ENCODE measurements around the gene CACNA1B. TPM values are rescaled to one million over a fixed set of nuclear protein-coding genes. Genes with fewer than 3 reads are reported as not detected.

Gene CACNA1B
- total RNA-seq, 2 experiments from 2014 or later: 0.05 TPM

GRCh38 chr9:138115506-138115905, 237.9 kb downstream of the CACNA1B start:
- H3K9me3 Mint-ChIP-seq: no peaks in the 10 kb centered on the region
- no peaks in the 10 kb centered on the region for H3K4me1 Mint-ChIP-seq (ENCODE audit: low read depth)
- H3K27ac Mint-ChIP-seq: no peak overlapping the region
- intact Hi-C loops (cut with micrococcal nuclease): no loop called here
- no peak overlapping the region for H3K4me3 Mint-ChIP-seq
- H3K36me3 Mint-ChIP-seq (ENCODE audit: low read depth): no peaks in the 10 kb centered on the region
- DNase-seq: no peak
- CTCF ChIA-PET: no interaction called here
- H3K27me3 Mint-ChIP-seq (ENCODE audit: low read depth): peaks cover 4% of the 10 kb centered on the region

- intact Hi-C loops (cut with micrococcal nuclease): no loop called here
- Mint-ChIP-seq H3K36me3 (ENCODE audit: low read depth) (no peaks in the 10 kb centered on the region), H3K27ac (no peak overlapping the region), H3K27me3 (ENCODE audit: low read depth) (peaks cover 4% of the 10 kb centered on the region), H3K4me1 (ENCODE audit: low read depth) (no peaks in the 10 kb centered on the region), H3K9me3 (no peaks in the 10 kb centered on the region), H3K4me3 (no peak overlapping the region)
- no peak for DNase-seq
- CTCF ChIA-PET: no interaction called here
These were observed 238.9 kb downstream of the CACNA1B start for GRCh38 chr9:138116521-138116920.

- Mint-ChIP-seq H3K4me1 (ENCODE audit: low read depth) (no peaks in the 10 kb centered on the region), H3K36me3 (ENCODE audit: low read depth) (no peaks in the 10 kb centered on the region), H3K4me3 (no peak overlapping the region), H3K27me3 (ENCODE audit: low read depth) (peaks cover 4% of the 10 kb centered on the region), H3K27ac (no peak overlapping the region), H3K9me3 (no peaks in the 10 kb centered on the region)
- intact Hi-C loops (cut with micrococcal nuclease): no loop called here
- CTCF ChIA-PET: no interaction called here
- DNase-seq: no peak
These were observed 239.6 kb downstream of the CACNA1B start for GRCh38 chr9:138117101-138117750.

DNA sequence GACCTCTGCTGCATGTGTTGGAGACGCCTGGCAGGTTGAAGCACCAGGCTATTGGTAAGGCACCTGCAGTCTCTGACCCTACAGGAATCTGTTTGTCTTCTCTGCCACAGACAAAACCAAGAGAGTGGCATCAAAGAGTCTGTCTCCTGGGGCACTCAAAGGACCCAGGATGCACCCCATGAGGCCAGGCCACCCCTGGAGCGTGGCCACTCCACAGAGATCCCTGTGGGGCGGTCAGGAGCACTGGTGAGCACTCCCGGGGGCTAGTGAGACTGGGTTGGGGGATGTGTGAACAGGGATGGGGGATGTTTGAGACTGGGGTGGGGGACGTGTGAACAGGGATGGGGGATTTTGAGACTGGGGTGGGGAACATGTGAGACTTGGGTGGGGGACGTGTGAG, 240.3 kb downstream of the CACNA1B start:
- H3K9me3 Mint-ChIP-seq: no peaks in the 10 kb centered on the region
- no peak for DNase-seq
- no peaks in the 10 kb centered on the region for H3K36me3 Mint-ChIP-seq (ENCODE audit: low read depth)
- CTCF ChIA-PET: no interaction called here
- no peak overlapping the region for H3K27ac Mint-ChIP-seq
- no peaks in the 10 kb centered on the region for H3K4me1 Mint-ChIP-seq (ENCODE audit: low read depth)
- intact Hi-C loops (cut with micrococcal nuclease): no loop called here
- peaks cover 4% of the 10 kb centered on the region for H3K27me3 Mint-ChIP-seq (ENCODE audit: low read depth)
- no peak overlapping the region for H3K4me3 Mint-ChIP-seq

- DNase-seq: no peak
- no peaks in the 10 kb centered on the region for H3K9me3 Mint-ChIP-seq
- CTCF ChIA-PET: no interaction called here
- no peak overlapping the region for H3K4me3 Mint-ChIP-seq
- no peaks in the 10 kb centered on the region for H3K4me1 Mint-ChIP-seq (ENCODE audit: low read depth)
- H3K27ac Mint-ChIP-seq: no peak overlapping the region
- H3K27me3 Mint-ChIP-seq (ENCODE audit: low read depth): no peaks in the 10 kb centered on the region
- H3K36me3 Mint-ChIP-seq (ENCODE audit: low read depth): no peaks in the 10 kb centered on the region
- intact Hi-C loops (cut with micrococcal nuclease): no loop called here
These were observed 241.1 kb downstream of the CACNA1B start for GRCh38 chr9:138118601-138119071.

DNA sequence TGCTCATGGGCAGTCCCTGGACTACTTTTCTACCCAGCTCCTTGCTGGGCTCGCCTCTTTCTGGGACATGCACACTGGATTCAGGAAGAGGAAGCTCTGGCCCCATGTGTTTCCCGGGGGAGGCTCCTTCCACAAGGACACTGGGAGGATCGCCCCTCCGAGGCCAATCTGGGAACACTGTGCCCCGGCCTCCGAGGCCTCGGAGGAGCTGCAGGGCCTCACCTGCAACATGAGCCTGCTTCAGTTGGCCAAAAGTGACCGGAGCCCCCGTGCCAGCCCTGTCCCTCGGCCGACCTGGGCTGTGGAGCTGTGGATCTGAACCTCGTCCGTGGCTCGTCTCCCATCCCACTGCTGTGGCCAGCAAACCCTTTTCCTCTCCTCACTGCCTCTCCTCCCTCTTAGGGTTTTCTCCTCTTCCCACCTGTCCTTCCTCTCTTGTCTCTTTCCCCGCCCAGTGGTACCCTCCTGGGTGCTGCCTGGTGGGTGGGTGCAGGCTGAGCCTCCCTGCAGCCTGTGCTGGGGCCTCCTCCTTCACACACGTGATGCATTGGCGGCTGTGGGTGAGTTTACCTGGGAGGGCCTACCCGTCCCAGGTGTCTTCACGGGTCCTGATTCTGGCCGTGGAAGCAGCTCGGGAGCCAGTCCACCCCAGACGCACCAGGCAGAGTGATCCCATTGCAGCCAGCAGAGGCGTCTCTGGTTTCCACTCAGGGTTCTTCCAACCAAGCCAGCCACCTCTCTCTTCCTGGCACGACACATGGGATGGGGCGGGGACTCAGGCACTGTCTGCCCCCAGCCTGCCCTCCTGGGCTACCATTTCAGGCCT, 241.8 kb downstream of the CACNA1B start:
- Mint-ChIP-seq H3K9me3 (no peaks in the 10 kb centered on the region), H3K27me3 (ENCODE audit: low read depth) (no peaks in the 10 kb centered on the region), H3K4me3 (no peak overlapping the region), H3K36me3 (ENCODE audit: low read depth) (no peaks in the 10 kb centered on the region), H3K27ac (no peak overlapping the region), H3K4me1 (ENCODE audit: low read depth) (no peaks in the 10 kb centered on the region)
- CTCF ChIA-PET: no interaction called here
- intact Hi-C loops (cut with micrococcal nuclease): no loop called here
- no peak for DNase-seq

GRCh38 chr9:138120072-138120471, 242.5 kb downstream of the CACNA1B start:
- CTCF ChIA-PET: no interaction called here
- Mint-ChIP-seq H3K36me3 (ENCODE audit: low read depth) (no peaks in the 10 kb centered on the region), H3K4me1 (ENCODE audit: low read depth) (no peaks in the 10 kb centered on the region), H3K27ac (no peak overlapping the region), H3K27me3 (ENCODE audit: low read depth) (no peaks in the 10 kb centered on the region), H3K4me3 (no peak overlapping the region), H3K9me3 (no peaks in the 10 kb centered on the region)
- intact Hi-C loops (cut with micrococcal nuclease): no loop called here
- no peak for DNase-seq

DNA sequence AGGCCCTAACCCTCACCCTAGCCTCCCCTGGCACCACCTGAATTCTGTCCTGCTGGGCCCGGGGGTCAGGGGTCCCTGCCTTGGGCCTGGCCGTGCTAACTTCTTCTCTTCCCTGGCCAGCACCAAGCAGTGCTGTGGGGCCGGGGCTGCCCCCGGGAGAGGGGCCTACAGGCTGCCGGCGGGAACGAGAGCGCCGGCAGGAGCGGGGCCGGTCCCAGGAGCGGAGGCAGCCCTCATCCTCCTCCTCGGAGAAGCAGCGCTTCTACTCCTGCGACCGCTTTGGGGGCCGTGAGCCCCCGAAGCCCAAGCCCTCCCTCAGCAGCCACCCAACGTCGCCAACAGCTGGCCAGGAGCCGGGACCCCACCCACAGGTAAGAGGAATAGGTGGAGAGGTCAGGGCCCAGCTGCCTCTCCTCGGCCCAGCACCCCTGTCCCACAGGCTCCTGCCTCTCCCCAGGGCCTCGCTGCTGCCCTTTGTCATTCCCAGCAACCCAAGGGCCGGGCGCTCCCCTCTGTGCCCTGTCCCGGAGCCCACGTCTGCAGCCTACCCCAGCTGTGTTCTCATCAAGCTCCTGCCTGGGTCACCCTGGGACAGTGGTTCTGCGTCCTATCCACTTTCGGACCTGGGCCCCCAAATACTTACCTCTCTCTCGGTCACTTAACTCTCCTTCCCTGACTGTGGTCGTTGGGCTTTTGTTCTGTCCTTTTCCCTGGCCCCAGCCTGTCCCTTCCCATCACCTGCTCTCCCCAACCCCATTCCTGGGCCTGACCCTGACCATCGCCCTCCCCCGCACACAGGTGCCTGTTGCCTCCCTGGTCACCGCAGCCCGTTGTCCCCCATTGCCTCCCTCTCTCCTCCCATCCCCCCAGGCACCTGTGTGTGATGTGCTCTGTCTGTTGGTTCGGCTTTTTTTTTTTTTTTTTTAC, 243.2 kb downstream of the CACNA1B start:
- no peaks in the 10 kb centered on the region for H3K27me3 Mint-ChIP-seq (ENCODE audit: low read depth)
- no peak overlapping the region for H3K27ac Mint-ChIP-seq
- H3K4me1 Mint-ChIP-seq (ENCODE audit: low read depth): no peaks in the 10 kb centered on the region
- intact Hi-C loops (cut with micrococcal nuclease): no loop called here
- no peak overlapping the region for H3K4me3 Mint-ChIP-seq
- H3K9me3 Mint-ChIP-seq: no peaks in the 10 kb centered on the region
- CTCF ChIA-PET: no interaction called here
- no peaks in the 10 kb centered on the region for H3K36me3 Mint-ChIP-seq (ENCODE audit: low read depth)
- no peak for DNase-seq

DNA sequence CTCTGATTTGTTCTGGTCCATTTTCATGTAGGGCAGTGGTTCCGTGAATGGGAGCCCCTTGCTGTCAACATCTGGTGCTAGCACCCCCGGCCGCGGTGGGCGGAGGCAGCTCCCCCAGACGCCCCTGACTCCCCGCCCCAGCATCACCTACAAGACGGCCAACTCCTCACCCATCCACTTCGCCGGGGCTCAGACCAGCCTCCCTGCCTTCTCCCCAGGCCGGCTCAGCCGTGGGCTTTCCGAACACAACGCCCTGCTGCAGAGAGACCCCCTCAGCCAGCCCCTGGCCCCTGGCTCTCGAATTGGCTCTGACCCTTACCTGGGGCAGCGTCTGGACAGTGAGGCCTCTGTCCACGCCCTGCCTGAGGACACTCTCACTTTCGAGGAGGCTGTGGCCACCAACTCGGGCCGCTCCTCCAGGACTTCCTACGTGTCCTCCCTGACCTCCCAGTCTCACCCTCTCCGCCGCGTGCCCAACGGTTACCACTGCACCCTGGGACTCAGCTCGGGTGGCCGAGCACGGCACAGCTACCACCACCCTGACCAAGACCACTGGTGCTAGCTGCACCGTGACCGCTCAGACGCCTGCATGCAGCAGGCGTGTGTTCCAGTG, 244.0 kb downstream of the CACNA1B start:
- no peaks in the 10 kb centered on the region for H3K27me3 Mint-ChIP-seq (ENCODE audit: low read depth)
- no peaks in the 10 kb centered on the region for H3K4me1 Mint-ChIP-seq (ENCODE audit: low read depth)
- H3K36me3 Mint-ChIP-seq (ENCODE audit: low read depth): no peaks in the 10 kb centered on the region
- H3K4me3 Mint-ChIP-seq: no peak overlapping the region
- H3K9me3 Mint-ChIP-seq: no peaks in the 10 kb centered on the region
- no peak for DNase-seq
- H3K27ac Mint-ChIP-seq: no peak overlapping the region
- CTCF ChIA-PET: no interaction called here
- intact Hi-C loops (cut with micrococcal nuclease): no loop called here

GRCh38 chr9:138122201-138122600, 244.6 kb downstream of the CACNA1B start:
- H3K4me3 Mint-ChIP-seq: no peak overlapping the region

DNA sequence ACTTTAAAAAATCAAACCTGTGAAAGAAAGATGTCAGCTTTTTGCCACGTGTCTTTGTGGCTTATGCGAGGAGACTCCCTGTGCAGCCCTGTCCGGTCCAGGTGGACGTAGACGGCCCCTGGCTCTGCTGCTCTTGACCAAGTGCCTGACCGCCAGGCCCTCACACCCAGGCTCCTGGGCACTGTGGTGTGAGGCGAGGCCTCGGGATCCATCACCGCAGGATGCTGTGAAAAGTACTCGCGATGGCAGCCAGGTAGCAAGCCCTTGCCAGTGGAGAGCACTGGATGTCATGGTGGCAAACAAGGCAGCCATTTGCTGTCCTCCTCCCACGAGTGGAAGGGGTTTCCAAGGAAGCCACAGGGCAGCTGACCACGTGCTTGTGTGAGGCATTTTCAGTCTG, 245.1 kb downstream of the CACNA1B start:
- DNase-seq: no peak
- Mint-ChIP-seq H3K36me3 (ENCODE audit: low read depth) (no peaks in the 10 kb centered on the region), H3K4me1 (ENCODE audit: low read depth) (no peaks in the 10 kb centered on the region), H3K27ac (no peak overlapping the region), H3K4me3 (no peak overlapping the region), H3K9me3 (no peaks in the 10 kb centered on the region), H3K27me3 (ENCODE audit: low read depth) (no peaks in the 10 kb centered on the region)
- CTCF ChIA-PET: no interaction called here
- intact Hi-C loops (cut with micrococcal nuclease): no loop called here

More at GRCh38 chr9:138122201-138122600, 244.6 kb downstream of the CACNA1B start:
- H3K36me3 Mint-ChIP-seq (ENCODE audit: low read depth): no peaks in the 10 kb centered on the region
- no peaks in the 10 kb centered on the region for H3K27me3 Mint-ChIP-seq (ENCODE audit: low read depth)
- no peak for DNase-seq
- no peaks in the 10 kb centered on the region for H3K4me1 Mint-ChIP-seq (ENCODE audit: low read depth)
- intact Hi-C loops (cut with micrococcal nuclease): no loop called here
- CTCF ChIA-PET: no interaction called here
- H3K9me3 Mint-ChIP-seq: no peaks in the 10 kb centered on the region
- H3K27ac Mint-ChIP-seq: no peak overlapping the region

DNA sequence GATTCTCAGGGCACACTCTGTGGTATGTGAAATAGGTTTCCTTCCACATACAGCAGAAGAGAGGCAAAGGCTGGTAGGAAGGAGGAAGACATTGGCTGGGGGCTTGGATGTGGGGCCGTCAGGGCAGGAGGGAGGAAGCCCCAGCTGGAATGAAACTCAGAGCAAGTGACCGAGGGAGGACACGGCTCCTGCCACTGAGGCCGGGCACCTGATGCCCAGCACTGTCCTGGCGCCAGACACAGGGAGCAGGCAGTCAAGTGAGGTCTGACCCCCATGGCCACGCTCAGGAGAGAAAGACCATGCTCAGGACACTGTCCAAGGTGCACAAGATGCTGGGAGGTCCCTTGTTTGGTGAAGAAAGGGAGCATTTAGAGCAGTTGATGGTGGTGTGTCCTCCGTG, 245.5 kb downstream of the CACNA1B start:
- no peak overlapping the region for H3K27ac Mint-ChIP-seq
- intact Hi-C loops (cut with micrococcal nuclease): no loop called here

More for the DNA sequence above, 245.5 kb downstream of the CACNA1B start:
- CTCF ChIA-PET: no interaction called here
- Mint-ChIP-seq H3K4me1 (ENCODE audit: low read depth) (no peaks in the 10 kb centered on the region), H3K9me3 (no peaks in the 10 kb centered on the region), H3K36me3 (ENCODE audit: low read depth) (no peaks in the 10 kb centered on the region), H3K27me3 (ENCODE audit: low read depth) (no peaks in the 10 kb centered on the region), H3K4me3 (no peak overlapping the region)
- DNase-seq: no peak
